Measurements from ENCODE around the gene CCT8.

CCT8 gene

DNA sequence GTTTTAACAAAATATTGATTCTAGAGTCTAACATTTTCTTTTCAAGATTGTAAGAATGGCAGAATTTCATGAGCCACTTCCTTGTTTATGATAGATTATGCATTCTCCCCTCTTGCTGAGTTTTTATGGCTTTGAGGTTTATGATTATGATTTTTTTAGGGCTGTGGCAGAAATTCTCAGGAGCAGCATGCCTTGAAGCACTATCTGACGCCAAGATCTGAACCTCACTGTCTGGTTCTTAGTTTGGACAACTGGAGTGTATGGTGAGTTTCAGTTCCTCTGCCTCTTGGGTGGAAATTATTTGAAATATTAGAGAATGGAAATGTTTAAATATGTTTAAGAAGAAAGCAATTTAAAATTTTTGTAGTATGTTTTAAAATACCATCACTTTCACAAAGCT, 38.8 kb downstream of the CCT8 start:
- no peak overlapping the region for H3K4me3 ChIP-seq (replicated peaks; ENCODE audit: low read depth, low read length)
- TF ChIP-seq, protein P1, sequence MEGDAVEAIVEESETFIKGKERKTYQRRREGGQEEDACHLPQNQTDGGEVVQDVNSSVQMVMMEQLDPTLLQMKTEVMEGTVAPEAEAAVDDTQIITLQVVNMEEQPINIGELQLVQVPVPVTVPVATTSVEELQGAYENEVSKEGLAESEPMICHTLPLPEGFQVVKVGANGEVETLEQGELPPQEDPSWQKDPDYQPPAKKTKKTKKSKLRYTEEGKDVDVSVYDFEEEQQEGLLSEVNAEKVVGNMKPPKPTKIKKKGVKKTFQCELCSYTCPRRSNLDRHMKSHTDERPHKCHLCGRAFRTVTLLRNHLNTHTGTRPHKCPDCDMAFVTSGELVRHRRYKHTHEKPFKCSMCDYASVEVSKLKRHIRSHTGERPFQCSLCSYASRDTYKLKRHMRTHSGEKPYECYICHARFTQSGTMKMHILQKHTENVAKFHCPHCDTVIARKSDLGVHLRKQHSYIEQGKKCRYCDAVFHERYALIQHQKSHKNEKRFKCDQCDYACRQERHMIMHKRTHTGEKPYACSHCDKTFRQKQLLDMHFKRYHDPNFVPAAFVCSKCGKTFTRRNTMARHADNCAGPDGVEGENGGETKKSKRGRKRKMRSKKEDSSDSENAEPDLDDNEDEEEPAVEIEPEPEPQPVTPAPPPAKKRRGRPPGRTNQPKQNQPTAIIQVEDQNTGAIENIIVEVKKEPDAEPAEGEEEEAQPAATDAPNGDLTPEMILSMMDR (IDR thresholded peaks at IDR 0.05; ENCODE audit: low read length, missing control alignments) = no peak
- DNase-seq (ENCODE audit: low read depth) = no peak

DNA sequence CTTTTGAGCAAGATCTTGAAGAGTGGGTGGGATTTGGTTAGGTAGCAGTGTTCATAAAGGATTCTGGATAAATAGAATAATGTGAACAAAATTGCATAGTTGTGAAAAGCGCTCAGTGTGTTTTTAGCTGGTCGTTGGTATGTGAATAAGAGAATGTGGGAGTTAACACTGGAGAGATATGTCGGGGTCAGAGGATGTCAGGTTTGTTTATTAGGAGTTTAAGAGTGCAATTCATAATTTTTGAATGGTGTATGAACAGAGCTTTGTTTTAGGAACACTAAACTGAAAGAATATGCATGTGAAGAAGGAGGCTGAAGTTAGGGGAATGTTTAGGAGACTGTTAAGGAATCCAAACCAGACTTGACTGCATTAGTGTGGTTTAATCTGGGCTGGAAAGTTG, 39.6 kb downstream of the CCT8 start:
- H3K4me3 ChIP-seq (replicated peaks; ENCODE audit: low read depth, low read length) = no peak overlapping the region
- DNase-seq (ENCODE audit: low read depth) = no peak
- TF ChIP-seq, protein P1 (IDR thresholded peaks at IDR 0.05; ENCODE audit: low read length, missing control alignments) = no peak

DNA sequence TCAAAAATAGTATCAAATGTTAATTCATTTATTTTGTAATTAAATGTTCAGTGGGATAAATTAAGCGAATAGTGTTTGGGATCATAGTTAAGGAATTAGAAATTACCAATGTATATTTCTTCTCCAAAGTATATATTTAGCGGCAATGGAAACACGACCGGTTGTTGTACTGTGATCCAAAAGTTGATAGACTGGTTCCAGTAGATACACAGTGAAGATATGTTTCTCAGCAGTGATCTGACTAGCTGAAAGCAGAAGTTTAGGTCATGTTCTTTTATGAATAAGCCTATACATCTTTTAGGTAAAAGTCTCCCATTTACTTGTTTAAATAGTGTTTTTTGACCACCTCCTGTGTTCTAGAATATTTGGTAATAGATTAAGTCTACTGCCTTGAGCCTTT, 40.1 kb downstream of the CCT8 start:
- no peak for DNase-seq (ENCODE audit: low read depth)
- no peak overlapping the region for H3K4me3 ChIP-seq (replicated peaks; ENCODE audit: low read depth, low read length)
- TF ChIP-seq, protein P1 (IDR thresholded peaks at IDR 0.05; ENCODE audit: low read length, missing control alignments) = no peak

DNA sequence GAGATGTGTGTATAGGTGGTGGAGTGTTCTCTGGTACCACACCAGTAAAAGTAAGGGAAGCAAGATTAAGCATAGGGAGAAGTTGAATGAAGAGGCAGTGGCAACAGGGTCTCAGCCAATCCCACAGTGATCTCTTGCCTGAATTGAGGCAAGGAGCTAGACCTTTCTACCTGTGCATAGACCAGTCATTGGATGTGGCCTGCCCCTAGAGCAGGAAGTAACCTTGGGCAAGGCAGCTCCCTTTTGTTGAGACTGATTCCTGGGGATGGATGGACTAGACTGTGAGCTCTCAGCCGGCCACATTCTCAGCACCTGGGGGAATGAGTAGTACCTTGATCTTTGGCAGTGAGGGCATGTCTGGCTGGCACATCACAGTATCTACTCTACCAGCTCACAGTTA, 42.5 kb downstream of the CCT8 start:
- DNase-seq (ENCODE audit: low read depth) = no peak
- TF ChIP-seq, protein P1 (IDR thresholded peaks at IDR 0.05; ENCODE audit: low read length, missing control alignments) = no peak
- H3K4me3 ChIP-seq (replicated peaks; ENCODE audit: low read depth, low read length) = no peak overlapping the region

DNA sequence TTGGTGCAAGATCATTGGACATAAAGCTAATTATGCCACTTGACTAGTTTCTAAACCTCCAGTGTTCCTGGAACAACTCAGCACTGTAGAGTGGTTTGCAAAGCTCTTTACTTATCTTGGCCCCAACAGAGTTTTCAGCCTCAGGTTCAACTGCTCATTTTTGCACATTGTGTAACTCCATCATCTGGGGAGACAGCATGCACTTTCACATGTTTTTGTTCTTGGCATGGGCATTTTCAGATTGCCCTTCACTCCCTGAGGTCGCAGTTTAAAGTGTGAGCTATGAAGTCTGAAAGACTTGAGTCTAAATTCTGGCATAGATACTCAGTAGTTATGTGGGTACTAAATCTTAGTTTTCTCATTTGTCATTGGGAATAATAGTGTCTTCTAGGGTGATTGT, 43.9 kb downstream of the CCT8 start:
- TF ChIP-seq, protein P1 (IDR thresholded peaks at IDR 0.05; ENCODE audit: low read length, missing control alignments) = no peak
- no peak for DNase-seq (ENCODE audit: low read depth)
- no peak overlapping the region for H3K4me3 ChIP-seq (replicated peaks; ENCODE audit: low read depth, low read length)

DNA sequence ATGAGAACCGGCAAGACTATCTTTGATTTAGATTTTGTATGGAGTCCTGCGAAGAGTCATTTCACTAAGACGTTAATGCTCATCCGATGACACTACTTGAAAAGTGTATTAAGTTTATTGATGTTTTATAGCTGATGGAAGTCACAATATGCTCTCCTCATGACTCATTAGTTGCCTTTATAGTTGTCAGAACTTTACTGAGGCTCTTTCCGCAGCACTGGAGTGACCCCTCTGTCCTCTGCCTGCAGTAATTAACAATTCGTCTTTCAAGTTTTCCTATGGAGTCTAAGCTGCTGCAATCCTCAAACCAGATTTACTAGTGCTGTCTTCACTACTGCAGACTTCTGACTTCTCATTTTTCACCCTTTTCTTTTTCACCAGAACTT, 48.1 kb downstream of the CCT8 start:
- peak; percentile 15 for DNase-seq (ENCODE audit: low read depth)
- H3K4me3 ChIP-seq (replicated peaks; ENCODE audit: low read depth, low read length) = peak overlapping the region; percentile 77
- TF ChIP-seq, protein P1 (IDR thresholded peaks at IDR 0.05; ENCODE audit: low read length, missing control alignments) = no peak

DNA sequence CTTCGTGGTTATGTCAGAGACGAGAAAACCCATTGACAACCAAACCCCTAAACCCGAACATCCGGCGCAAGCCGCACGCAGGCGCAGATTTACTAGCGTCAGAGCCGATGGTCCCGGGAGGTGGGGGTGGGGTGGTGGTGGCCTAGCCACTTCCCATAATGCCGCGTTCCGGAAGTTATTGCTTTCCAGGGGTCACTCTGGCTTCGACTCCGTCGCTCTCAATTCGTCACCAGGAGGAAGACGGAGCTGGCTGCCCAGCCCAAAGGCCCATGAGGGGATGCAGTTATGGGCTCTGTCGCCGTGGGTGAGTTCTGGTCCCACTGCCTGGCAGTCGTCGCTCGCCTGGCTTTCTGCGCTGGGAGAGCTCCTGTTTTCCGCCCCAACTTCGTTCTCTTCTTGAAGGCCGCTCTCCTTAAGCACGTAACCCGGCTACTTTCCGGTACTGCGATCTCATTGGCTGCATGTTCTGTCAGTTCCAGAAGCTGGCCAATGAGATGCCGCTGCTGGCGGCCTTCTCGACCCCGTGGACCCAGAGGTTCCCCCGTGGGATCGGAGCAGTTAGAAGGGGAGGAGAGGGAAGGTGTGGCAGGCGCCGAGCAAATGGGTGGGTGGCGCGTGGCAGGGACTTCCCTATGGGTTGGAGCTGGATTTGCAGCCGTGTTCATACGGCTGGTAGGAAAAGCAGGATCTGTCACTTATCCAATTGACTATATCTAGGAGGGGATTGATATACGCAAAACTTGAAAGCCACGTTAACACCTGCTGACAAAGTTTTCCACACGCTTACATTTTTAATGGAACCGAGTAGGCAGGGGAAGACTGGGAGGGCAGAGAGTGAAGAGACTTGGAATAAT, 48.7 kb downstream of the CCT8 start, which contains the start of gene USP16:
TSS of gene USP16 (plus strand) at position 195 of the 854 bp plus-strand sequence. CDS start 3,246 bp downstream, outside the sequence.
- H3K4me3 ChIP-seq (replicated peaks; ENCODE audit: low read depth, low read length) = peak within 1 kb of the TSS; percentile 77
- peak; percentile 100 for DNase-seq (ENCODE audit: low read depth)
- TF ChIP-seq, protein P1 (IDR thresholded peaks at IDR 0.05; ENCODE audit: low read length, missing control alignments) = no peak
